GM18511 (cell line): ENCODE data around the gene VPS18.

ENCODE experiments used
- ATAC-seq: cut with Tn5 transposase; IDR thresholded peaks from one replicate; pipeline ENCODE4 v1.9.1; 2021; ENCODE audit warnings: mild to moderate bottlenecking, moderate library complexity; ENCODE audit not compliant: unreplicated experiment

The VPS18 gene

DNA sequence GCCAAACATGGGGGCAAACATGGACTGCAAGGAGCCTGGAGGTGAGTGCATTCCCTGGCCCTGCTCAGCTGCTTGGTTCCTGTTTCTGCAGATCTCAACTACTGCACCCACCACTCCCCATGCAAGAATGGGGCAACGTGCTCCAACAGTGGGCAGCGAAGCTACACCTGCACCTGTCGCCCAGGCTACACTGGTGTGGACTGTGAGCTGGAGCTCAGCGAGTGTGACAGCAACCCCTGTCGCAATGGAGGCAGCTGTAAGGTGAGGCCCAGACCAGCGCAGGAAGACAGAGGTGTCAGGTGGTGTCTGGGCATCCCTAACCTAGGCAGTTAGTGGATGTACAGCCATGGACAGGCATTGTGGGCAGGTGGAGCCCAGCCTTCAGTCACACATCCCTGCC, 40.2 kb downstream of the VPS18 start:
- ATAC-seq: no peak

DNA sequence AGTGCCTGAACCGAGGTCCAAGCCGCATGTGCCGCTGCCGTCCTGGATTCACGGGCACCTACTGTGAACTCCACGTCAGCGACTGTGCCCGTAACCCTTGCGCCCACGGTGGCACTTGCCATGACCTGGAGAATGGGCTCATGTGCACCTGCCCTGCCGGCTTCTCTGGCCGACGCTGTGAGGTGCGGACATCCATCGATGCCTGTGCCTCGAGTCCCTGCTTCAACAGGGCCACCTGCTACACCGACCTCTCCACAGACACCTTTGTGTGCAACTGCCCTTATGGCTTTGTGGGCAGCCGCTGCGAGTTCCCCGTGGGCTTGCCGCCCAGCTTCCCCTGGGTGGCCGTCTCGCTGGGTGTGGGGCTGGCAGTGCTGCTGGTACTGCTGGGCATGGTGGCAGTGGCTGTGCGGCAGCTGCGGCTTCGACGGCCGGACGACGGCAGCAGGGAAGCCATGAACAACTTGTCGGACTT, 42.0 kb downstream of the VPS18 start:
- ATAC-seq: no peak

DNA sequence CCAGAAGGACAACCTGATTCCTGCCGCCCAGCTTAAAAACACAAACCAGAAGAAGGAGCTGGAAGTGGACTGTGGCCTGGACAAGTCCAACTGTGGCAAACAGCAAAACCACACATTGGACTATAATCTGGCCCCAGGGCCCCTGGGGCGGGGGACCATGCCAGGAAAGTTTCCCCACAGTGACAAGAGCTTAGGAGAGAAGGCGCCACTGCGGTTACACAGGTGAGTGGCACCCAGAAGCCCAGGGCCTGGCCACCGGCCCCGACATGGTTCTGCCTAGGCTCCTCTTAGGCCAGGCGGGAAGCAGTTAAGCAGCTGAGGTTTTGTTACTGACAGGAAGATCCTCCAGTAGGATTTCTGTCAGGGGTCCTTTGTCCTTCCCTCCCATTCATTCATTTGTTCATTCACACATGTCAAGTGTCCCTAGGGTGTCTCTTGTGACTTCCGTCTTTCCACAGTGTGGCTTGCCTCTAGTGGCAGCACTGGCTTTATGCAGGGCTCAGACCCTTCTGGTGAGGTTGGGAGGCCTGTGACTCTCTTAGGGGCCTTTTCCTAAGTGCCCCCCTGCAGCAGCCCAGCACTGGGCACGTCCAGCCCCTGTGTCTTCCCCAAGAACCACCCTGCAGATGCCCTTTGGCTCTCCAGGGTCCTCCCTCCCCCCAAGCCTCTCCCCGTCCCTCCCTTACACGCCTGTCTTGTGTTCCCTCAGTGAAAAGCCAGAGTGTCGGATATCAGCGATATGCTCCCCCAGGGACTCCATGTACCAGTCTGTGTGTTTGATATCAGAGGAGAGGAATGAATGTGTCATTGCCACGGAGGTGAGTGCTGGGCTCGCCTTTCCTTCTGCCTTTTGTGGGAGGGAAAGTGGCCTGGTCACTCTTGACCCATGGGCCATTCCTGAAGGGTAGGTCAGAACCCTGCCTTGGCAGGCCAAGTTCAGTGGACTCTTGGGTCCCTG, 42.7 kb downstream of the VPS18 start:
- no peak for ATAC-seq

DNA sequence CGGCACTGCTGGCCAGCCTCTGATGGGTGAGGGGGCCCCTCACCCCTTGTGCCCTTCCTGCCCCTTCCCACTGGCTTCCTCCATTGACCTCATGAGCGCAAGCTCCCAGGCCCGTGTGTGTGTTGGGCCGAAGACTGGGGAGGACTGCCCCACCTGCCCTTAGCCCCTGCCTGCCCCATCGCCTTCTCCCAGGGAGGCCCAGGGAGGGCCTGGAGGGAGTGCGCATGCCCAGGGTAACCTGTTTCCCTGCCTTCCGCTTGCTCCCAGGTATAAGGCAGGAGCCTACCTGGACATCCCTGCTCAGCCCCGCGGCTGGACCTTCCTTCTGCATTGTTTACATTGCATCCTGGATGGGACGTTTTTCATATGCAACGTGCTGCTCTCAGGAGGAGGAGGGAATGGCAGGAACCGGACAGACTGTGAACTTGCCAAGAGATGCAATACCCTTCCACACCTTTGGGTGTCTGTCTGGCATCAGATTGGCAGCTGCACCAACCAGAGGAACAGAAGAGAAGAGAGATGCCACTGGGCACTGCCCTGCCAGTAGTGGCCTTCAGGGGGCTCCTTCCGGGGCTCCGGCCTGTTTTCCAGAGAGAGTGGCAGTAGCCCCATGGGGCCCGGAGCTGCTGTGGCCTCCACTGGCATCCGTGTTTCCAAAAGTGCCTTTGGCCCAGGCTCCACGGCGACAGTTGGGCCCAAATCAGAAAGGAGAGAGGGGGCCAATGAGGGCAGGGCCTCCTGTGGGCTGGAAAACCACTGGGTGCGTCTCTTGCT, 43.7 kb downstream of the VPS18 start:
- no peak for ATAC-seq

DNA sequence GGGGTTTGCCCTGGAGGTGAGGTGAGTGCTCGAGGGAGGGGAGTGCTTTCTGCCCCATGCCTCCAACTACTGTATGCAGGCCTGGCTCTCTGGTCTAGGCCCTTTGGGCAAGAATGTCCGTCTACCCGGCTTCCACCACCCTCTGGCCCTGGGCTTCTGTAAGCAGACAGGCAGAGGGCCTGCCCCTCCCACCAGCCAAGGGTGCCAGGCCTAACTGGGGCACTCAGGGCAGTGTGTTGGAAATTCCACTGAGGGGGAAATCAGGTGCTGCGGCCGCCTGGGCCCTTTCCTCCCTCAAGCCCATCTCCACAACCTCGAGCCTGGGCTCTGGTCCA, 44.3 kb downstream of the VPS18 start:
- ATAC-seq: no peak

DNA sequence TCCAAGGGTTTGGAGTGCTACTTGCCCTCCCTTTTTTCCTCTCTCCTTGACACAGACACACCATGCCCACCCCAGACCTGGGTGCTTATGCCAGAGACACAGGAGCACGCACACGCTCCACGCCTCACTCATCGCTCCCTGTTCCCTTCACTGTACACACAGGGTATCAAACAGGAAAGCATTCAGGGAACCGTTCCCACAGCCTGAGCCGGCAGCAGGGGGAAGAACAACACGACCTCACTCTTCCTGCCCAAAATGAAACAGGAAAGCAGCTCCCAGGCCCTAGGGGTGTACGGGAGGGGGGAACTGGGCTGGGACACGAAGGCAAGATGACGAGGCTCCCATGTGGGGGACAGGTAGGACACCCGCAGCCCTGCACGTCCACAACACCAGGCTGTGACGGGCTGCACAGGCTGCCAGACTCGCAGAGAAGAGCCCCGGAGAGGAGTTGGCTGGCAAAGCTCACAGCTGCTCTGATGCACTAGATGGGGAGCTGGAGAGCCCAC, 46.1 kb downstream of the VPS18 start:
- no peak for ATAC-seq

DNA sequence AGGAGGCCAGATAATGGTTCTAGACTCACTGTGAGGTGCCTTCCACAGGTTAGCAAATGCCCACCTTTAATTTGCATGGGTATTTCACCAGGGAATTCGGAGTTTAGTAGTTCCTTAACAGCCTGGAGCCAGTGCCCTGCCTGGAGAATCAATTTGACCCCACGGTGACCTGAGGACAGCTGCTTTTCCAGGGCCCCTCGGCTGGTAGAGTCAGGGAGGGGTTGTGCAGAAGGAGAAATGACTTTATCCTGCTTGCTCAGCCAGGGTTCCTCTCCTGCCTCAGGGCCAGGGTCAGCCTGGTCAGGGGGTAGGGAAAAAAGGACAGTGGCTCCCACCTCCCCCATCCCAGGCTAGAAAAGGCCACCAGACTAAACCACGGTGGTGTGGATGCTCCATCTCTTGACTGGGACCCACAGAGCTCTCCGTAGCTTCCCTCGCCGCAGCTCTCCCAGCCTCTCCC, 46.8 kb downstream of the VPS18 start:
- ATAC-seq: no peak

DNA sequence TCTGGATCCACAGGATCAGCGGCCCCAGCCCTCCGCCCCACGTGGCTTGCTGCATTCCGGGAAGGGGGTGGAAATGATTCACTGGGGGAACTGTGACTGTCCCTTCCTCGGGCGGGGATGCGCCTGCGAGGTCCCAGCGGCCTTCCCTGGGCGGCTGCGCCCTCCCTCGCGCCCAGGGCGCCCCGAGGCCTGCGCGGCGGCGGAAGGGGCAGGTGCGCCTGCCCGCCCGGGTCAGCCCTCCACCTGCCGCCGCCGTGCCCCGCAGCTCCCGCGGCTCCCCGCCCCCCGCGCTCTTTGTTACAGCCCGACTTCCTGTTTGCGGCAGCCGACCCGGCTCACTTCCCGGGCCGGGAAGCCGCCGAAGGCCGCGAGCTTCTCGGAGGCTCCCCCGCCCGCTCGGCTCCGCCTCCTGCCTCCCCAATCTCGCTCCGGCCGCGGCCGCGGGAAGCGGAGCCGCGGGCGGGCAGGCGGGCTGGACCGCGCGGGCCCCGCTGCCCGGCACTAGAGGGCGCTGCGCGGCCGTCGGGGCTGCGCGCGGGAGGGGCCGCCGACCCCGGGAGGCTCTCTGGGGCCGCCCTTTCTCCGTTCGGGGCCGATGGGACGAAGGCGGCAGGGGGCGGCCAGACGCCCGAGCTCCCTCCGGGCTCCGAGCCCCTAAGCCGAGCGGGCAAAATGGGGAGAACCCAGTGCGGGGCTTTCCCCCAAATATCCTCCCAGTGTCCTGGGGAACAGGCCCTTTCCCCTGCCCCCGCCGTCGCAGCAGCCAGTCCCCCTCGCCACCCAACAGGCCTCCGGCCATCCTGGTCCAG, 47.5 kb downstream of the VPS18 start:
- ATAC-seq: peak; percentile 70

DNA sequence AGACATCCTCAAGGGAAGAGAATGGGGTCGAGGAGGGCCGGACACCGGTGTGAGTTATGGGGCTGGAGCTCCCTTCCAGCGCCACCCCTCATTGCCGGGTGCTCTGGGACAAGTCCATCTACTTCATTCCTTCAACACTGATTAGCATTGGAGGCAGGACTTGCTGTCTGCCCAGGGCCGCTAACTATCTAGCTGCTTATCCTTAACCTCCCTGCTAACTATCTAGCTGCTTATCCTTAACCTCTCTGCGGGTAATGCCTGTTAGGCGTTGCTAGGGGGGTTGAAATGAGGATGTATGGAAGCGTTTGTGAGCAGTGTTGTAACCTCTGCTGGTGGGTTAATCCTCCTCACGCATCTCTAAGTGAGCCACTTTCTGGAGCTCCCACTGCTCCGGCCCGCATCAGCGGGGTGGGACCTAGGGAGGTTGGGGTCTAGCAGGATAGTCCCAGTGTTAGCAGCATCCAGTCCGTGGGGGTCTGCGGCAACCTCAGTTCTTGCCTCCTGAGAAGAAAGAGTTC, 48.1 kb downstream of the VPS18 start:
- peak; percentile 9 for ATAC-seq

DNA sequence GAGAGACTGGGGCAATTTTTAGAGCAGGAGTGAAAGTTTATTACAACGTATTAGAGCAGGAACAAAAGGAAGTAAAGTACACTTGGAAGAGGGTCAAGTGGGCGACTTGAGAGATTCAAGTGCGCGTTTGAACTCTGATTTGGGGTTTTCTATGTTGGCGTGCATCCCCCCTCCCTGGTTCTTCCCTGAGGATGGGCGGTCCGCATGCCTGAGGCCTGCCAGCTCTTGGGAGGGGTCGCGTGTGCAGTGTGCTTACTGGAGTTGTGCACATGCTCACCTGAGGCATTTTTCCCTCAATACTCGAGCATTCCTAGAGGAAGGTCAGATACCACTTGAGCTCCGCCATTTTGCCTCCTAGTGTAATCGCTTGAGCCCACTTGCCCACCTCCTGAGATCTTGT, 48.6 kb downstream of the VPS18 start:
- no peak for ATAC-seq

DNA sequence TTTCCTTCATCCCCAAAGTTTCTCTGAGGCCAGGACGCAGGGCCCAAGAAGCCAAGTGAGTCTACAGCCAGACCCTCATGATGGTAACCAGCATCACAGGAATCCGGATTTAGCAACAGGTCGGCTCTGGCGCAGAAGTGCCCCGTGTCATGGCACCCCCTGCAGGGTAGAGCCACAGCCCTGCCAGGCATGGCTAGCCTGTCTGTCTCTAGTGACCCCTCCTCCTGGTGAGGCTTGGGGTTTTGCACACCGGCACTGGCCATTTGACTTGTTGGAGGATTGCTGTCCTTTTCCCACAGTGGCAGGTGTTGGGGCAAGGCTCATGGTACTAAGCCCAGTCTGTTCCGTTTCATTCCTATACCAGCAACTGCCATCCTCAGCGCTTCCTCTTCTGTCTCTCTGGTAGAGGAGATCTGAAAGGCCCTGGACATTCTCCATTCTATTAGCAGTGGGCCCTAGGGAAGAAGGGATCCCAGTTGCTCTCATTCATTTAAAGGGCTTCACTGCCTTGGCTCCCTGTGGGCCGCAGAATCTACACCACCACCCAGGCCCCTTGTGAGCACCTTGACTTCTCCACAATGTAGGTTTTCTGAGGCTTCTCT, 49.6 kb downstream of the VPS18 start:
- no peak for ATAC-seq

DNA sequence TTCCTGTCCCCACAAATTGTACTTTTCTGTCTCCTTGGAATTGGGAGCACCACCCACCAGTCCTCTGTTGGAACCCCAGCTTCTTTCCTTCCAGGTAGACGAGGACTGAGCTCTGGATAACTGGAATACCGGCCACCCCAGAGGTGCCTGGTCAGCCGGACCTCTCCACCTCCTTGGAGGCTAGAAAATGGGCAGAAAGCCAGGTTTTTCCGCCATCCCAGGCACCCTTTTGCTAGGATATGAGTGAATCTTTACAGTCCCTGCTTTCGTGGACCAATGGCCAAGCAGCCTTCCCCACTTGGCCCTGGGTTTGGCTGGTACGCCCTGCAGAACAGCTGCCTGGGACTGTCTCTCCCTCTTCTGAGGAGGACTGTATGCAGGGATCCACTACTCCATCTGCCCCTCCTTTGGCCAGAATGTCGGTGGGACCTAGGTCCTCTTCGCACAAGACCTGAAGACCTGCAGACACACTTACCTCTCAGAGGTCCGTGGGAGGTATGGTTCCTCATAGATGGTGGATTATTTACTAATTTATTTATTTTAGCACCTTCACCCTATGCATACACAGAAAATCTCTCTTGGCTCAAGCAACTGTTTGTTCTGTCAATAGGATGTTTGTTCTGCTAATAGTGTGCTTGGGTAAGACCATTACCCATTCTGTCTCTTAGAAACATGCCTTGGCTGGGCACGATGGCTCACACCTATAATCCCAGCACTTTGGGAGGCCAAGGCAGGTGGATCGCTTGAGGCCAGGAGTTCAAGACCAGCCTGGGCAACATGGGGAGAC, 50.5 kb downstream of the VPS18 start:
- ATAC-seq: no peak

DNA sequence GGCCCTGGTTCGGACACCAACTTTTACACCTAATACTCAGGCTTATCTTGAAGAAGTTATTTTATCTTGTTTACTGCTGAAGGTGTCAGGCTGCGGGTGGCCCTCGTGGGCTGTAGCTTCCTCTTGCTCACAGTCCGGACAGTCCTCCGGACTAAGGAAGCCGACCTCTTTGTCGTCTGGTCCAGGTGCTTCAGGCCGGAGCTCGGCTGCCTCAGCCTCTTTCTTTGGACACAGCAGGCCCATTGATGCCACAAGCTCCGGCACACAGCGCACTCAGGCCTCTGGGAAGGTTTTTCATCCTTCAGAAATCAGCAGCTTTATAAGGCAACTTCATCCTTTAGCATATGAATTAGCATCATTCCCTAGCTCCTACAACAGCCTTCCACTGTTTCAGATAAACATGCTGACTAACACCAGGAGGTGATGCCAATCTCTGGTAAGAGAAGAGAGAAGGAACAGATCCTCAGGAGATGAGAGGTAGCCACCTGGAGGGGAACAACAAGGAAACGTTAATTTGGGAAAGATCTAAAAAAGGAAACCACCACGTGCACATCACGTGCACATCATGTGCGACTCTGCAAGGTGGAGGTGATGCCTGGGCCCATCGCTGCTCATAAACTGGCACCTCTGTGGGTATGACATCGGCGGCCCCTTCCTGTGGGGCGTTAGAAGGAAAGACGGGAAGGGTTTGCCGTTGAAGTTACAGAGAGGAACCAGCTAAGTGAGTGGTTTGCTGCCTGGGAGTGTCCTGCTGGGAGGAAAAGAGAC, 54.6 kb downstream of the VPS18 start:
- ATAC-seq: no peak

DNA sequence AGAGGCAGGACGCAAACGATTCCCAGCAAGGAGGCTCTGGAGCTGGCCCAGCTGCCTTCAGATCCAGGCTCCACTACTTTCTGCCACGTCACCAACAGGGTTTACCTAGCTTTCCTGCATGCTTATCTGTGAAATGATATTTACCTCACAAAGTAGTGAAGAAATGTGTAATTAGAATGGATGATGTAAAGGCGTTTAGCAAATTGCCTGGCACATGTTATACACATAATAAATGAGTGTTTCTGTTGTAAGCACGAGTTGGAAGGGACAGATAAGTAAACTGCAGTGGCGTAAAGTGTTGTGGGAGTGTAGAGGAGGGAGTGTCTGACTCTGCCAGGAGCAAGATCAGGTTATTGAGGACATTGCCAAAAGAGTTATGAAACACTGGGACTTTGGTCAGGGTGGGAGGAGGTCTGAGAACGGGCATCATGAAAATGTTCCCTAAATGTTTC, 55.5 kb downstream of the VPS18 start:
- no peak for ATAC-seq

DNA sequence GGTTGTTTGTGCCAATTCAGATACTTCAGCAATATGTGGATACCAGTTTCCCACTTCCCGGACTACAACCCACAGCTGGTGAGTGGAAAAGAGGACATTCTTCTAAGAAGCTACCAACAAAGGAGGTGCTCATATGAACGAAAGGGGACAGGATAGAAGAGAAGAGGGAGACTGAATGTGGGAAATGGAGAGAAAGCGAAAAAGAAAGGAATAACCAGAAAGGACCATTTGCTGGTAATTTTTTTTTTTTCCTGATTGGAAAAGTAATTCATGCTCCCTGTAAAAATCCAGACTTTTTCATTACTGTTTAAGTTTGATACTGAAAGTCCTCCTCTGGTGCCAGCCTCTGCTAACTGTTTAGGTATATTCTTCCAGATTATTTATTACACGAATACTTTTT, 57.5 kb downstream of the VPS18 start:
- ATAC-seq: no peak

DNA sequence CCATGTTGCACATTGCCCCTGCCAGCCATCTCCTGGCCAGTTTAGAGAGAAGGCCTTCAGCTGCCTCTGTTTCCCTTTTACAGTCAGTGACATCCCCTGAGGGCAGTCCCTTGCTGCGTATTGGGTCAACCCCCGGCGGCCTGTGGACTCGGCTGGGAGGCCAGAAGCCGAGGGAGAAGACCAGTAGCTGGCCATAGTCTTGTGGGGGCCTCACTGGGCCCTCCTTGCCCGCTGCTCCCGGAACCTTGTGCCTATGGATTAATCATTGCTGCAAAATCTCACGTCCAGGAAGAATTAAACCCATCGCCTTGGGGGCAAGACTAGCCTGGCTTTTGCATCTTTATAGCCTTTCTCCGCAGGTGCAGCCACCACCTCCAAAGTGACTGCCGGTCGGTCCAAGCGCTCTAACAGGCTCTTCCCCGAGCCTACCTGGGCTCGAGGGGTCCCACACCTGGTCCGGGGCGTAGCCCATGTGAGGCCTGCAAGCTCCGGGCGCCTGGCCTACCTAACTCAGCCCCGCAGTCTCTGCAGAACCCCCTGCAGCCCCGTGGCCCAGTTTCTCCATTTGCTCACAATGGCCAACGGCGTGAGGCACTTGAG, 58.2 kb downstream of the VPS18 start:
- no peak for ATAC-seq

DNA sequence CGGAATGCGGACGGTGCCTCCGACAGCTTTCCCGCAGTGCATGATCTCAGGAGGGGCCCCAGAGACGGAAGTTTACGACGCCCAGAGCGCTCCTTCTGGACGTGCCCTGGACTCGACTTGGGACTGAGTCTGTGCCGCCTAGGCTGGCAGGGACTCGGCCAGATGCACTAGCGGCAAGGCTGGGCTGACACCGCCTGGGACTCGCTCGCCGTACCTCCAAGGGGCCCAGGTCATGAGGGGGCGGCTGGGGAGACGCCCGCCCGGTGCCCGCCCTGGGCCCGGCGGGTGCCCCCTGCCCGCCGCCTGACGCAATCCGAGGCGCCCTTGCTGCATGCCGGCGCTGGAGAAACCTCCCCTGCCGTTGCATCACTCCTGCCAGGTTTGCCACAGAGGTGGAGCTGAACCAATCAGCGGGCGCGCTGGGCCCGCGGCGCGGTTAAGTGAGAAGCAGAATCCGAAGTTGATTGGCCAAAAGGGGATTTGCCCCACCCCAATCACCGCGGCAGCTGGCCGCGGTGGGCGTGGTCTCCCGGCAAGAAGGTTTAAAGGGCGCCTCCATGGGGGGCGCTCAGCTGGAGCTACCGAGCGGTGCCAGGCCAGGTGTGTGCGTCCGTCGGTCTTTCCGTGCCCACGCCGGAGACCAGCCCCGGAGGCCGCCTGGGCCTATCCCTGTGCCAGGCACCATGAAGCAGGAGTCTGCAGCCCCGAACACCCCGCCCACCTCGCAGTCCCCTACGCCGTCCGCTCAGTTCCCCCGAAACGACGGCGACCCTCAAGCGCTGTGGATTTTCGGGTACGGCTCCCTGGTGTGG, 58.9 kb downstream of the VPS18 start, which contains the start of gene CHAC1:
Gene CHAC1 (plus strand): TSS at position 571 of the 812 bp plus-strand sequence. CDS start 113 bp downstream, at position 684.
- peak; percentile 92 for ATAC-seq
